Activated naive CD4-positive, alpha-beta T cell treated with anti-CD3 and anti-CD28 coated beads for 36 hours (primary cell): Measurements from ENCODE around the gene PLXNA2. TPM values are rescaled to one million over a fixed set of nuclear protein-coding genes. Genes with fewer than 3 reads are reported as not detected.

Source experiments
- CTCF ChIA-PET: fragments of 350-600 bp; sonication (Branson Sonifier 250); formaldehyde crosslinking; loops from one replicate; lab custom pipeline; 2021; ENCODE audit warnings: antibody characterized with exemption; lab: Charles Lee
- DNase-seq: peaks from one replicate; pipeline ENCODE4 v3.0.0-alpha.2; 2020
- H3K27ac Mint-ChIP-seq: one replicate; pipeline ENCODE4 v1.8.0; 2021; ENCODE audit warnings: mild to moderate bottlenecking, mixed read lengths
- H3K27me3 Mint-ChIP-seq: one replicate; pipeline ENCODE4 v1.8.0; 2021; ENCODE audit warnings: low read depth, mixed read lengths
- H3K36me3 Mint-ChIP-seq: one replicate; pipeline ENCODE4 v1.8.0; 2021; ENCODE audit warnings: low read depth, mixed read lengths
- H3K4me1 Mint-ChIP-seq: one replicate; pipeline ENCODE4 v1.8.0; 2021; ENCODE audit warnings: low read depth, mixed read lengths
- H3K4me3 Mint-ChIP-seq: one replicate; pipeline ENCODE4 v1.8.0; 2021; ENCODE audit warnings: mild to moderate bottlenecking, moderate library complexity, mixed read lengths
- H3K9me3 Mint-ChIP-seq: one replicate; pipeline ENCODE4 v1.8.0; 2021; ENCODE audit warnings: mixed read lengths
- intact Hi-C: fragments of 100-400 bp; cut with micrococcal nuclease; formaldehyde crosslinking; loops from one replicate; pipeline ENCODE4 v1.15.1; 2023
- total RNA-seq, 2 experiments: library from RNA; stranded (reverse); gene quantifications; one replicate each; pipeline ENCODE4 v1.2.3, GENCODE V29; 2021

PLXNA2 gene
- total RNA-seq, 2 experiments from 2014 or later, result 0.26 to 0.35 TPM

GRCh38 chr1:208145167-208145566, 99.0 kb downstream of the PLXNA2 start:
- intact Hi-C loops, result no loop called here
- Mint-ChIP-seq H3K4me1 (no peaks in the 10 kb centered on the region), H3K36me3 (no peaks in the 10 kb centered on the region), H3K27me3 (no peaks in the 10 kb centered on the region), H3K9me3 (no peaks in the 10 kb centered on the region), H3K27ac (no peak overlapping the region), H3K4me3 (no peak overlapping the region)
- no peak for DNase-seq
- CTCF ChIA-PET, result interaction anchor here (1.1 to 2.9 kb wide), 2 partner anchors 13 to 100 kb away, joined by 4 to 13 read pairs; partner anchors contain the start of gene PLXNA2

- H3K27ac Mint-ChIP-seq, result no peak overlapping the region
- CTCF ChIA-PET, result interaction anchor here (4.0 kb wide), 1 partner anchor 12 kb away, joined by 27 read pairs; no protein-coding TSS in a partner anchor
- intact Hi-C loops, result no loop called here
These were observed 101.4 kb downstream of the PLXNA2 start for GRCh38 chr1:208142590-208143382.

GRCh38 chr1:208141610-208142192, 102.5 kb downstream of the PLXNA2 start:
- Mint-ChIP-seq H3K4me1 (no peaks in the 10 kb centered on the region), H3K36me3 (no peaks in the 10 kb centered on the region)
- CTCF ChIA-PET, result interaction anchor here (4.0 kb wide), 1 partner anchor 11 kb away, joined by 27 read pairs; no protein-coding TSS in a partner anchor

More at GRCh38 chr1:208142590-208143382, 101.4 kb downstream of the PLXNA2 start:
- Mint-ChIP-seq H3K36me3 (no peaks in the 10 kb centered on the region), H3K4me3 (no peak overlapping the region), H3K27me3 (no peaks in the 10 kb centered on the region), H3K4me1 (no peaks in the 10 kb centered on the region), H3K9me3 (no peaks in the 10 kb centered on the region)
- DNase-seq, result no peak

GRCh38 chr1:208139434-208140045, 104.6 kb downstream of the PLXNA2 start:
- no peaks in the 10 kb centered on the region for H3K4me1 Mint-ChIP-seq
- CTCF ChIA-PET, result interaction anchor here (0.5 to 1.1 kb wide), 3 partner anchors 16 to 105 kb away, joined by 3 read pairs; no protein-coding TSS in a partner anchor
- intact Hi-C loops, result no loop called here
- H3K9me3 Mint-ChIP-seq, result no peaks in the 10 kb centered on the region
- DNase-seq, result no peak
- H3K4me3 Mint-ChIP-seq, result no peak overlapping the region
- no peak overlapping the region for H3K27ac Mint-ChIP-seq
- H3K36me3 Mint-ChIP-seq, result no peaks in the 10 kb centered on the region
- H3K27me3 Mint-ChIP-seq, result no peaks in the 10 kb centered on the region

More at GRCh38 chr1:208141610-208142192, 102.5 kb downstream of the PLXNA2 start:
- H3K4me3 Mint-ChIP-seq, result no peak overlapping the region
- no peaks in the 10 kb centered on the region for H3K27me3 Mint-ChIP-seq
- H3K27ac Mint-ChIP-seq, result no peak overlapping the region
- intact Hi-C loops, result no loop called here
- DNase-seq, result no peak
- H3K9me3 Mint-ChIP-seq, result no peaks in the 10 kb centered on the region

- CTCF ChIA-PET, result no interaction called here
- H3K4me3 Mint-ChIP-seq, result no peak overlapping the region
- H3K27me3 Mint-ChIP-seq, result peaks cover 1% of the 10 kb centered on the region
- H3K27ac Mint-ChIP-seq, result no peak overlapping the region
- H3K4me1 Mint-ChIP-seq, result peaks cover 1% of the 10 kb centered on the region
- H3K9me3 Mint-ChIP-seq, result no peaks in the 10 kb centered on the region
- no peaks in the 10 kb centered on the region for H3K36me3 Mint-ChIP-seq
- intact Hi-C loops, result no loop called here
- no peak for DNase-seq
These were observed 107.0 kb downstream of the PLXNA2 start for GRCh38 chr1:208137193-208137592.

- DNase-seq, result no peak
- H3K36me3 Mint-ChIP-seq, result no peaks in the 10 kb centered on the region
- peaks cover 7% of the 10 kb centered on the region for H3K4me1 Mint-ChIP-seq
- H3K9me3 Mint-ChIP-seq, result no peaks in the 10 kb centered on the region
- H3K27ac Mint-ChIP-seq, result no peak overlapping the region
- H3K4me3 Mint-ChIP-seq, result no peak overlapping the region
- CTCF ChIA-PET, result interaction anchor here (2.5 kb wide), 1 partner anchor 109 kb away, joined by 7 read pairs; no protein-coding TSS in a partner anchor
- intact Hi-C loops, result no loop called here
- H3K27me3 Mint-ChIP-seq, result peaks cover 7% of the 10 kb centered on the region
These were observed 107.6 kb downstream of the PLXNA2 start for GRCh38 chr1:208136459-208137182.

- peaks cover 8% of the 10 kb centered on the region for H3K4me1 Mint-ChIP-seq
- CTCF ChIA-PET, result interaction anchor here (0.6 to 2.5 kb wide), 4 partner anchors 87 to 1219 kb away, joined by 3 to 7 read pairs (median 4); no protein-coding TSS in a partner anchor
- no peak for DNase-seq
- H3K27me3 Mint-ChIP-seq, result peaks cover 20% of the 10 kb centered on the region
- no peak overlapping the region for H3K4me3 Mint-ChIP-seq
- H3K36me3 Mint-ChIP-seq, result no peaks in the 10 kb centered on the region
- intact Hi-C loops, result no loop called here
- H3K27ac Mint-ChIP-seq, result no peak overlapping the region
- H3K9me3 Mint-ChIP-seq, result no peaks in the 10 kb centered on the region
These were observed 108.8 kb downstream of the PLXNA2 start for GRCh38 chr1:208135354-208135753.

- Mint-ChIP-seq H3K4me3 (no peak overlapping the region), H3K9me3 (no peaks in the 10 kb centered on the region), H3K27ac (no peak overlapping the region), H3K4me1 (peaks cover 8% of the 10 kb centered on the region), H3K36me3 (no peaks in the 10 kb centered on the region), H3K27me3 (peaks cover 24% of the 10 kb centered on the region)
- intact Hi-C loops, result no loop called here
- CTCF ChIA-PET, result interaction anchor here (1.2 to 2.5 kb wide), 3 partner anchors 109 to 113 kb away, joined by 3 to 7 read pairs (median 5); no protein-coding TSS in a partner anchor
- DNase-seq, result no peak
These were observed 109.7 kb downstream of the PLXNA2 start for GRCh38 chr1:208134491-208134890.

- Mint-ChIP-seq H3K27ac (no peak overlapping the region), H3K4me1 (peaks cover 8% of the 10 kb centered on the region), H3K4me3 (no peak overlapping the region), H3K9me3 (no peaks in the 10 kb centered on the region), H3K36me3 (no peaks in the 10 kb centered on the region), H3K27me3 (peaks cover 26% of the 10 kb centered on the region)
- intact Hi-C loops, result no loop called here
- CTCF ChIA-PET, result interaction anchor here (2.4 to 5.1 kb wide), 3 partner anchors 9 to 111 kb away, joined by 10 to 39 read pairs (median 27); partner anchors contain the start of gene PLXNA2
- DNase-seq, result no peak
These were observed 110.8 kb downstream of the PLXNA2 start for GRCh38 chr1:208133355-208133754.

- Mint-ChIP-seq H3K27ac (no peak overlapping the region), H3K4me3 (no peak overlapping the region)
- intact Hi-C loops, result loop anchor here (1.0 kb wide), 1 partner anchor 113 kb away; no protein-coding TSS in a partner anchor
These were observed 111.8 kb downstream of the PLXNA2 start for GRCh38 chr1:208132287-208132882.

GRCh38 chr1:208131621-208132286, 112.4 kb downstream of the PLXNA2 start:
- peaks cover 26% of the 10 kb centered on the region for H3K27me3 Mint-ChIP-seq
- CTCF ChIA-PET, result interaction anchor here (0.7 to 5.1 kb wide), 16 partner anchors 9 to 117 kb away, joined by 3 to 39 read pairs (median 4); partner anchors contain the start of gene PLXNA2
- peaks cover 8% of the 10 kb centered on the region for H3K4me1 Mint-ChIP-seq
- H3K9me3 Mint-ChIP-seq, result no peaks in the 10 kb centered on the region
- no peak overlapping the region for H3K4me3 Mint-ChIP-seq
- H3K36me3 Mint-ChIP-seq, result no peaks in the 10 kb centered on the region
- no peak for DNase-seq
- intact Hi-C loops, result loop anchor here (1.0 kb wide), 1 partner anchor 114 kb away; no protein-coding TSS in a partner anchor
- H3K27ac Mint-ChIP-seq, result no peak overlapping the region

More at GRCh38 chr1:208132287-208132882, 111.8 kb downstream of the PLXNA2 start:
- Mint-ChIP-seq H3K9me3 (no peaks in the 10 kb centered on the region), H3K27me3 (peaks cover 26% of the 10 kb centered on the region), H3K36me3 (no peaks in the 10 kb centered on the region), H3K4me1 (peaks cover 8% of the 10 kb centered on the region)
- CTCF ChIA-PET, result interaction anchor here (0.6 to 5.1 kb wide), 15 partner anchors 10 to 116 kb away, joined by 3 to 39 read pairs (median 4); partner anchors contain the start of gene PLXNA2
- DNase-seq, result peak; percentile 78
